Thoracic aorta (tissue), 2 donors: ENCODE measurements around the gene TOX2. TPM values are rescaled to one million over a fixed set of nuclear protein-coding genes. Genes with fewer than 3 reads are reported as not detected.
A peak's percentile ranks its signal among the peaks of the same experiment; 100 is the strongest.

Source experiments
- ATAC-seq: fragments of 150-250 bp; one replicate; pipeline ENCODE4 v1.8.0; 2017; ENCODE audit warnings: low read depth; ENCODE audit not compliant: insufficient number of reproducible peaks, low FRiP score
- DNase-seq: peaks from one replicate; pipeline ENCODE4 v3.0.0-alpha.2; 2020; ENCODE audit warnings: low spot score
- H3K27ac ChIP-seq, 2 donors: fragments of 200-600 bp; sonication (generic); 1 replicate in 1 of 2; 2 replicates in 1 of 2; pipeline ENCODE4 v1.5.1; 2016; ENCODE audit warnings: mild to moderate bottlenecking in 2 of 2, moderate library complexity in 2 of 2
- H3K27me3 ChIP-seq: fragments of 200-600 bp; sonication (generic); replicated peaks from 2 replicates; pipeline ENCODE4 v1.6.0; 2016; ENCODE audit warnings: mild to moderate bottlenecking; ENCODE audit not compliant: insufficient read depth
- H3K36me3 ChIP-seq: fragments of 200-600 bp; sonication (generic); one replicate; pipeline ENCODE4 v1.5.1; 2016
- H3K4me1 ChIP-seq, 2 donors: fragments of 200-600 bp; sonication (generic); 1 replicate in 1 of 2; 2 replicates in 1 of 2; pipeline versions ENCODE4 v1.5.1 to v1.6.0; 2016; ENCODE audit warnings: low read depth in 2 of 2, mild to moderate bottlenecking in 1 of 2; ENCODE audit not compliant: control insufficient read depth in 1 of 2
- H3K4me3 ChIP-seq: fragments of 200-600 bp; sonication (generic); 2 replicates; pipeline ENCODE4 v1.5.1; 2016; ENCODE audit warnings: mild to moderate bottlenecking
- H3K9me3 ChIP-seq: fragments of 200-600 bp; sonication (generic); 2 replicates; pipeline ENCODE4 v1.5.1; 2016
- CTCF ChIP-seq: fragments of 200-600 bp; sonication (generic); IDR thresholded peaks from one replicate; pipeline ENCODE4 v1.5.1; 2019; ENCODE audit warnings: antibody characterized with exemption
- total RNA-seq, 2 donors: library from RNA; depleted of rRNA; stranded (reverse); fragments of >200 nt; gene quantifications; one replicate each; pipeline versions ENCODE4 v1.1.0 to v1.2.3, GENCODE V29; 2016

The TOX2 gene
- total RNA-seq, 2 donors from 2014 or later = 4.2 to 14.6 TPM

GRCh38 chr20:44006578-44006977, 91.9 kb downstream of the TOX2 start:
- DNase-seq (no peak), ATAC-seq (no peak)
- no peak overlapping the region for H3K4me3 ChIP-seq
- H3K36me3 ChIP-seq = no peaks in the 10 kb centered on the region
- no peaks in the 10 kb centered on the region for H3K9me3 ChIP-seq
- no peaks in the 10 kb centered on the region for H3K27me3 ChIP-seq
- peaks cover 5 to 17% of the 10 kb centered on the region in 2 donors for H3K4me1 ChIP-seq
- TF ChIP-seq CTCF = no peak
- H3K27ac ChIP-seq = no peak overlapping the region

DNA sequence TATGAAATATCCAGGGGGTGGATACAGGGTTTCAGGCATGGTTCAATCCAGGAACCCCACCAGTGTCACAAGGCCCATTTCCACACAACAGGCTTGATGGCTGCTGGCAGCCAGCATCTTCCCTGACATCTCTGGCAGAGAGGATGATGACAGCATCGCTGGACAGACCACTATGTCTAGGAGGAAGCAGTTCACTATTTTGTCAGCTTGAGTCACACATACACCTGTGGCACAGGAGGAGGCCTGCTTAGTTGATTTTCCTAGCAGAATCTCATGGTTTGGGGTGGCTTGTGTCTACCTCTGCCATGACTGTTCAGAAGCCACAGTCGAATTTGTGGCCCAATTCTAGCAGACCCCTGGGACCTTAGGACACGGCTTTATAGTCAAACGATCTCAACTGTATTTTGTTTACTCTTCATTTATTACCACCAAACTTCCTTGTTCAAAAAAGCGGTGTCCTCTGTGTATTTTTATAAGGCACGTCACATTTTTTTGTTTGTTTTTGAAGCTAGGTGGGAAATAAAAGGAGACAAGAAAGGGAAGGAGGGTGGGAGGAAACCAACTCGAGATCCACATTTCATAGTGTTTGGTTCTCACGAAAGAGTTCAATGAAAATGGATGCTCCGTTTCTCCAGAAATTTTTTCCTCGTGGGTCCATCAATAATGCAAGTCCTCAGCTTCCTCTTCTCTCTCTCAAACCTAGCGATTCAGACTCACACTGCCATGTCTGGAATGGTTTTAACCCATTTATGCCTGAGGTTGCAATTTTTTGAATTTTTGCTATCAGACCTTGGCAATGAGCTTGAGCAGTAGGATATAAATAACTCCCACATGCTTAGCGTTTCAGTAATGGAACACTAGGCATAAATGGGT, 94.4 kb downstream of the TOX2 start:
- H3K36me3 ChIP-seq = no peaks in the 10 kb centered on the region
- H3K4me1 ChIP-seq = peaks cover 5 to 22% of the 10 kb centered on the region in 2 donors
- H3K4me3 ChIP-seq = no peak overlapping the region
- H3K9me3 ChIP-seq = no peaks in the 10 kb centered on the region
- H3K27ac ChIP-seq = peak overlapping the region; percentile 30 to 34
- DNase-seq (no peak), ATAC-seq (no peak)
- no peaks in the 10 kb centered on the region for H3K27me3 ChIP-seq
- no peak for TF ChIP-seq CTCF

GRCh38 chr20:44009679-44009992, 95.0 kb downstream of the TOX2 start:
- H3K4me1 ChIP-seq = peaks cover 7 to 28% of the 10 kb centered on the region in 2 donors
- DNase-seq = no peak
- no peak overlapping the region for H3K4me3 ChIP-seq
- no peaks in the 10 kb centered on the region for H3K36me3 ChIP-seq
- H3K27ac ChIP-seq = peak overlapping the region; percentile 30 to 34
- ATAC-seq = no peak
- no peaks in the 10 kb centered on the region for H3K9me3 ChIP-seq
- no peak for TF ChIP-seq CTCF
- no peaks in the 10 kb centered on the region for H3K27me3 ChIP-seq

DNA sequence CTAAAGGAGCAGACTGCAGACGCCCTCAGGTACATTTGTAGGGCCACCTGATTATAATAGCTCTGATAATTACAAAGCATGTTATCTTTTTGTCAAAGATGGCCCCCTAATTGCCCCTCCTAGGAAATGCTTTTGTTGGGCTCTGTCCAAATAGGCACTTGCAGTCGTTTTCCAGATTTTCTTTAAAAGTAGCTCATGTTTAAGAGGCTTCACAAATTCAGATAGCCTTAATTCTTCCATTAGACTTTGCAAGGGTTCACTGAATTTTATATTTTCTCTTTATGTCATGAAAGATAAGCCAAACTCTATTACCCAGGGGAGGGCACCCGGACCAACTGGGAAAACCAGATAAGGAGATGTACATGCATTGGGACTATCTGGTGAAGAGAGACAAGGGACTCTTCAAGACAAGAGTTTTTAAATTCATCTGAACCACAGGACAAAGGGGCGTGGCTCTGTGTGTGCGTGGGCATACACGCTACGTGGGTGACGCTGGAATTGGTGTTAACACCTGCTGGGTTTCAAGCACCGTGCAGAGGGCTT, 95.6 kb downstream of the TOX2 start:
- no peak overlapping the region for H3K4me3 ChIP-seq
- DNase-seq = no peak
- H3K27me3 ChIP-seq = no peaks in the 10 kb centered on the region
- no peak overlapping the region for H3K27ac ChIP-seq
- no peaks in the 10 kb centered on the region for H3K36me3 ChIP-seq
- no peaks in the 10 kb centered on the region for H3K9me3 ChIP-seq
- ATAC-seq = no peak
- peaks cover 11 to 34% of the 10 kb centered on the region in 2 donors for H3K4me1 ChIP-seq
- TF ChIP-seq CTCF = no peak

GRCh38 chr20:44011251-44011940, 96.7 kb downstream of the TOX2 start:
- Histone ChIP-seq H3K27me3 (no peaks in the 10 kb centered on the region), H3K4me3 (no peak overlapping the region), H3K4me1 (peaks cover 13 to 45% of the 10 kb centered on the region in 2 donors), H3K9me3 (no peaks in the 10 kb centered on the region), H3K27ac (no peak overlapping the region), H3K36me3 (no peaks in the 10 kb centered on the region)
- ATAC-seq (no peak), DNase-seq (no peak)
- TF ChIP-seq CTCF = no peak
